Measurements from ENCODE around the gene PRND. TPM values are rescaled to one million over a fixed set of nuclear protein-coding genes. Genes with fewer than 3 reads are reported as not detected.
"Not testable (repeated sequence)": the region's sequence is repeated elsewhere in the genome, so short reads cannot be mapped to it uniquely, and the experiment has no call there.

Gene PRND
- total RNA-seq, 2 donors from 2014 or later: 0.24 to 0.88 TPM

- peaks cover 30% of the 10 kb centered on the region for H3K9me3 ChIP-seq (ENCODE audit: control insufficient read depth, low read length)
- H3K27ac ChIP-seq (ENCODE audit: low read depth, low read length): no peak overlapping the region
- no peak overlapping the region for H3K4me3 Mint-ChIP-seq
- no peak overlapping the region for H3K4me3 ChIP-seq (ENCODE audit: low read length)
- peaks cover 4% of the 10 kb centered on the region for H3K27me3 Mint-ChIP-seq (ENCODE audit: insufficient read depth)
- no peaks in the 10 kb centered on the region for H3K36me3 ChIP-seq (ENCODE audit: control insufficient read depth, insufficient read depth, low read length)
- peaks cover 33% of the 10 kb centered on the region for H3K9me3 Mint-ChIP-seq
- H3K4me1 ChIP-seq (ENCODE audit: control insufficient read depth, insufficient read depth, low read length): no peaks in the 10 kb centered on the region
- no peaks in the 10 kb centered on the region for H3K36me3 Mint-ChIP-seq (ENCODE audit: low read depth)
- no peaks in the 10 kb centered on the region for H3K27me3 ChIP-seq (ENCODE audit: control insufficient read depth, insufficient read depth, low read length, poor library complexity, severe bottlenecking)
- WGBS, 2 experiments (ENCODE audit: insufficient coverage in 1 of 2, insufficient read length in 1 of 2): 93 to 100% methylated on average over 1 to 3 of the region's 3 CpGs
- H3K4me1 Mint-ChIP-seq: no peaks in the 10 kb centered on the region
- DNase-seq: no peak
- no peak overlapping the region for H3K9ac ChIP-seq (ENCODE audit: extremely low read depth, low read length, poor library complexity, severe bottlenecking)
- no peak for TF ChIP-seq CTCF (conservative IDR thresholded peaks at IDR 0.05)
- no peak overlapping the region for H3K27ac Mint-ChIP-seq
Measured at GRCh38 chr20:4772132-4772531, 50.4 kb downstream of the PRND start.

- not testable (repeated sequence) for H3K4me3 ChIP-seq (ENCODE audit: low read length); DNase-seq; H3K4me1 ChIP-seq (ENCODE audit: control insufficient read depth, insufficient read depth, low read length); H3K27ac Mint-ChIP-seq; H3K27ac ChIP-seq (ENCODE audit: low read depth, low read length); H3K9ac ChIP-seq (ENCODE audit: extremely low read depth, low read length, poor library complexity, severe bottlenecking); H3K27me3 Mint-ChIP-seq (ENCODE audit: insufficient read depth); H3K36me3 ChIP-seq (ENCODE audit: control insufficient read depth, insufficient read depth, low read length); H3K27me3 ChIP-seq (ENCODE audit: control insufficient read depth, insufficient read depth, low read length, poor library complexity, severe bottlenecking); H3K36me3 Mint-ChIP-seq (ENCODE audit: low read depth); H3K4me1 Mint-ChIP-seq; H3K4me3 Mint-ChIP-seq
- H3K9me3 ChIP-seq (ENCODE audit: control insufficient read depth, low read length): peaks cover 30% of the 10 kb centered on the region
- 88 to 92% methylated on average over 3 to 5 of the region's 5 CpGs for WGBS, 2 experiments (ENCODE audit: insufficient coverage in 1 of 2, insufficient read length in 1 of 2)
- H3K9me3 Mint-ChIP-seq: peaks cover 33% of the 10 kb centered on the region
Measured at GRCh38 chr20:4773014-4773413, 51.3 kb downstream of the PRND start.

GRCh38 chr20:4773736-4774135, 52.0 kb downstream of the PRND start:
- Histone ChIP-seq H3K4me1 (ENCODE audit: control insufficient read depth, insufficient read depth, low read length) (no peaks in the 10 kb centered on the region), H3K4me3 (ENCODE audit: low read length) (no peak overlapping the region), H3K9ac (ENCODE audit: extremely low read depth, low read length, poor library complexity, severe bottlenecking) (no peak overlapping the region), H3K27ac (ENCODE audit: low read depth, low read length) (no peak overlapping the region), H3K36me3 (ENCODE audit: control insufficient read depth, insufficient read depth, low read length) (no peaks in the 10 kb centered on the region), H3K9me3 (ENCODE audit: control insufficient read depth, low read length) (peaks cover 30% of the 10 kb centered on the region), H3K27me3 (ENCODE audit: control insufficient read depth, insufficient read depth, low read length, poor library complexity, severe bottlenecking) (no peaks in the 10 kb centered on the region)
- Mint-ChIP-seq H3K9me3 (peaks cover 33% of the 10 kb centered on the region), H3K4me3 (no peak overlapping the region), H3K4me1 (no peaks in the 10 kb centered on the region), H3K36me3 (ENCODE audit: low read depth) (no peaks in the 10 kb centered on the region), H3K27ac (no peak overlapping the region), H3K27me3 (ENCODE audit: insufficient read depth) (peaks cover 4% of the 10 kb centered on the region)
- no peak for TF ChIP-seq CTCF (conservative IDR thresholded peaks at IDR 0.05)
- DNase-seq: no peak
- 94 to 100% methylated on average over 3 to 5 of the region's 5 CpGs for WGBS, 2 experiments (ENCODE audit: insufficient coverage in 1 of 2, insufficient read length in 1 of 2)

GRCh38 chr20:4774207-4774606, 52.5 kb downstream of the PRND start:
- no peaks in the 10 kb centered on the region for H3K36me3 ChIP-seq (ENCODE audit: control insufficient read depth, insufficient read depth, low read length)
- no peaks in the 10 kb centered on the region for H3K27me3 ChIP-seq (ENCODE audit: control insufficient read depth, insufficient read depth, low read length, poor library complexity, severe bottlenecking)
- TF ChIP-seq CTCF (conservative IDR thresholded peaks at IDR 0.05): no peak
- Mint-ChIP-seq H3K4me1 (no peaks in the 10 kb centered on the region), H3K27me3 (ENCODE audit: insufficient read depth) (peaks cover 4% of the 10 kb centered on the region), H3K9me3 (peaks cover 33% of the 10 kb centered on the region), H3K4me3 (no peak overlapping the region), H3K27ac (no peak overlapping the region), H3K36me3 (ENCODE audit: low read depth) (no peaks in the 10 kb centered on the region)
- no peak overlapping the region for H3K9ac ChIP-seq (ENCODE audit: extremely low read depth, low read length, poor library complexity, severe bottlenecking)
- peaks cover 30% of the 10 kb centered on the region for H3K9me3 ChIP-seq (ENCODE audit: control insufficient read depth, low read length)
- no peak for DNase-seq
- H3K4me3 ChIP-seq (ENCODE audit: low read length): no peak overlapping the region
- H3K27ac ChIP-seq (ENCODE audit: low read depth, low read length): no peak overlapping the region
- H3K4me1 ChIP-seq (ENCODE audit: control insufficient read depth, insufficient read depth, low read length): no peaks in the 10 kb centered on the region
- WGBS, 2 experiments (ENCODE audit: insufficient coverage in 1 of 2, insufficient read length in 1 of 2): 91 to 94% methylated on average over 3 of the region's 4 CpGs

Measured in endodermal cell (in vitro differentiated cells).